Hematopoietic multipotent progenitor cell treated with erythropoietin and hydrocortisone succinate and interleukin-3 and kit ligand, for 4 days (in vitro differentiated cells): ENCODE results near the gene NECTIN2.
A peak's percentile ranks its signal among the peaks of the same experiment; 100 is the strongest.
"Not testable (repeated sequence)": the region's sequence is repeated elsewhere in the genome, so short reads cannot be mapped to it uniquely, and the experiment has no call there.

Source experiments
- DNase-seq: peaks from one replicate; pipeline ENCODE4 v3.0.0-alpha.2; 2015

The NECTIN2 gene

DNA sequence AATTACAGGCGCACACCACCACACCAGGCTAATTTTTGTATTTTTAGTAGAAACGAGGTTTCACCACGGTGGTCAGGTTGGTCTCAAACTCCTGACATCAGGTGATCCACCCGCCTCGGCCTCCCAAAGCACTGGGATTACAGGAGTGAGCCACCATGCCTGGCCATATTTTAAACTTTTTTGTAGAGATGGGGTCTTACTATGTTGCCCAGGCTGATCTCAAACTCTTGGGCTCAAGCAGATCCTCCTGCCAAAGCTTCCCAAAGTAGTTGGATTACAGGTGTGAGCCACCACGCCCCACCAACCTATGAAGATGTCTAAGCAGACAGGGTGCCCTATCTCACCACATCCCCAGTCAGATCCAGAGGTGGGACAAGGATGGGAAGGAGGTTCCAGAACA lies 65.8 kb downstream of the NECTIN2 start:
- not testable (repeated sequence) for DNase-seq

DNA sequence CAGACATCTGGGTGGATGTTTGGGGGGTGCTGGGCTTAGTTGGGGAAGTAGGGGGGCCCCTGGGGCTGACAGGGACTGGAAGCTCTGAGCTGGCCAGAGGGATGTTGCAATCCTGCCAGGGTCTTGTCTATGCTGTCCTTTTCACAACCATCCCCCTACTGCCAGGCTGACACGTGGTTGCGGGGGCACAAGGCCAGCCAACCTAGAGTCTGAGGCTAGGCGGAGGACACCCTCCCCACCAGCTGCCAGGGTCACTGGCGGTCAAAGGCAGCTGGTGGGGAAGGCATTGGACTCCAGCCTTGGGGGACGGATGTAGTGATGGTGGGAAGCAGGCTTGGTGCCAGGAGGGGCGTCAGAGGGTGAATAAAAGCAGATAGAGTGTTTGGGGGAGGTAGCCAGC lies 66.8 kb downstream of the NECTIN2 start:
- DNase-seq: peak; percentile 73

DNA sequence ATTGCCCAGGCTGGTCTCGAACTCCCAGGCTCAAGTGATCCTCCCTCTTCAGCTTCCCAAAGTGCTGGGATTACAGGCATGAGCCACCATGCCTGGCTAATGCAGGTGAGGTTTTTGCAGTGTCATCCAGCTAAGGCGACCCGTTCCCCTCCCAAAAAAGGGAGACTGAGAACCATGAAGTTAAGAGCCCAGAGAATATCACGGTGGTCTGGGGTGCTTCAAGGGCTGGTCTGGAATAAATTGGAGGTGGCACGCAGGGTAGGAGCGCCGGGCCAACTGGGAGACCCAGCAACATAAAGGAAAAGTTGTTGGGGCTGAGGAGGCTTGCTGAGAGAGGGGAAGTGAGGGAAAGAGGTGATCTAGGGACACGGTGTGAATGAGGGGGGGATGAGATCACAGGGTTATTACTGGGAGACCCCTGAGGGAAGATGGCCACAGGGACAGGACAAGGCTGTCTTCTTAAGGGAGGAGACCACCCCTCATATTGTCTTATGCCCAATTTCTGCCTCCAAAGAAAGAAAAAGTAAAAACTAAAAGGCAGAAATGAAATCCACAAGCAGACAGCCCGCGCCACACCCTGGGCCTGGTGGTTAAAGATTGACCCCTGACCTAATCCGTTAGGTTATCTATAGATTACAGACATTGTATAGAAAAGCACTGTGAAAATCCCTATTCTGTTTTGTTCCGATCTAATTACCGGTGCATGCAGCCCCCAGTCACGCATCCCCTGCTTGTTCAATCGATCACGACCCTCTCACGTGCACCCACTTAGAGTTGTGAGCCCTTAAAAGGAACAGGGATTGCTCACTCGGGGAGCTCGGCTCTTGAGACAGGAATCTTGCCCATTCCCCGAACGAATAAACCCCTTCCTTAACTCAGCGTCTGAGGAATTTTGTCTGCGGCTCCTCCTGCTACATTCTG lies 67.7 kb downstream of the NECTIN2 start:
- DNase-seq: peak; percentile 83

DNA sequence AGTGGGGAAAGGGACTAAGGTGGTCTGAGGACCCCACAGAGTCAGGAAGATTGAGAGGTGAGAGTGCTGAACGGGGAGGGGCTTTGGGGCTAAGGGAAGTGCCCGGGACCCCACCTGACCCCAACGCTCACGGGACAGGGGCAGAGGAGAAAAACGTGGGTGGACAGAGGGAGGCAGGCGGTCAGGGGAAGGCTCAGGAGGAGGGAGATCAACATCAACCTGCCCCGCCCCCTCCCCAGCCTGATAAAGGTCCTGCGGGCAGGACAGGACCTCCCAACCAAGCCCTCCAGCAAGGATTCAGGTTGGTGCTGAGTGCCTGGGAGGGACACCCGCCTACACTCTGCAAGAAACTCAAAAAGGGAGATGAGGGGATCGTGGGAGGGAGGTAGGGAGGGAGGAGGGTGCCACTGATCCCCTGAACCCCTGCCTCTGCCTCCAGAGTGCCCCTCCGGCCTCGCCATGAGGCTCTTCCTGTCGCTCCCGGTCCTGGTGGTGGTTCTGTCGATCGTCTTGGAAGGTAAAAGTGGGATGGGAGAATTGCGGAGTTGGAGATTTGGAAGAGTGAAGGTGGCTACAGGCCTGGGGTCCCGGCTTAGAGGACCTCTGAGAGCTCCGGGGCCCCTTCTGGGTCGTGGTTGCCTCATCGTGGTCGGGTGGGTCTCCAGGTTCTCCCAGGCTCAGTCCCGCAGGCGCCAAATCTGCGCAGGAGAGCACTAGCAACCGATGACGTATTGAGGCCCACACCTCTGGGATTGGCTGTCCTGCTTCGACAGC lies 68.5 kb downstream of the NECTIN2 start, which contains the start of gene APOC1:
TSS of gene APOC1 (plus strand) at position 176 of the 774 bp plus-strand sequence. CDS start at position 460, 284 bp downstream.
- peak; percentile 93 for DNase-seq

DNA sequence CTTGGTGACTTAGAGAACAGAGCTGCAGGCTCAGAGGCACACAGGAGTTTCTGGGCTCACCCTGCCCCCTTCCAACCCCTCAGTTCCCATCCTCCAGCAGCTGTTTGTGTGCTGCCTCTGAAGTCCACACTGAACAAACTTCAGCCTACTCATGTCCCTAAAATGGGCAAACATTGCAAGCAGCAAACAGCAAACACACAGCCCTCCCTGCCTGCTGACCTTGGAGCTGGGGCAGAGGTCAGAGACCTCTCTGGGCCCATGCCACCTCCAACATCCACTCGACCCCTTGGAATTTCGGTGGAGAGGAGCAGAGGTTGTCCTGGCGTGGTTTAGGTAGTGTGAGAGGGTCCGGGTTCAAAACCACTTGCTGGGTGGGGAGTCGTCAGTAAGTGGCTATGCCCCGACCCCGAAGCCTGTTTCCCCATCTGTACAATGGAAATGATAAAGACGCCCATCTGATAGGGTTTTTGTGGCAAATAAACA lies 78.2 kb downstream of the NECTIN2 start:
- DNase-seq: no peak

DNA sequence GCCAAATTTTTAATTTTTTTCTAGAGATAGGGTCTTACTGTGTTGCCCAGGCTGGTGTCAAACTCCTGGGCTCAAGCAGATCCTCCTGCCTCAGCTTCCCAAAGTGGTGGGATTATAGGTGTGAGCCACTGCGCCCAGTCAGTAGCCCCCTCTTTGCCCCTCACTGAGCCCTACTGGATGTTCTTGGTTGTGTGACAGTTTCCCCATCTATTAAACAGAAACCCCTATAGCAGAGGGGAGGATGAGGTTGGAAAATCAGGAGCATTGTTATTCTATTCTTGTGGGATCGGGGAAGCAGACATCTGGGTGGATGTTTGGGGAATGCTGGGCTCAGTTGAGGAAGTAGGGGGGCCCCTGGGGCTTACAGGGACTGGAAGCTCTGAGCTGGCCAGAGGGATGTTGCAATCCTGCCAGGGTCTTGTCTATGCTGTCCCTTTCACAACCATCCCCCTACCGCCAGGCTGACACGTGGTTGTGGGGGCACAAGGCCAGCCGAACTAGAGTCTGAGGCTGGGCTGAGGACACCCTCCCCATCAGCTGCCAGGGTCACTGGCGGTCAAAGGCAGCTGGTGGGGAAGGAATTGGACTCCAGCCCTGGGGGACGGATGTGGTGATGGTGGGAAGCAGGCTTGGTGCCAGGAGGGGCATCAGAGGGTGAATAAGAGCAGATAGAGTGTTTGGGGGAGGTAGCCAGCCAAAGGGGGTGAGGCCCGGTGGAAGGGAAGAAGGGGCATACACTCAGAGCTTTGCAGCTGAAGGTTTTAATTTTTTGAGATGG lies 79.2 kb downstream of the NECTIN2 start:
- DNase-seq: peak; percentile 78

DNA sequence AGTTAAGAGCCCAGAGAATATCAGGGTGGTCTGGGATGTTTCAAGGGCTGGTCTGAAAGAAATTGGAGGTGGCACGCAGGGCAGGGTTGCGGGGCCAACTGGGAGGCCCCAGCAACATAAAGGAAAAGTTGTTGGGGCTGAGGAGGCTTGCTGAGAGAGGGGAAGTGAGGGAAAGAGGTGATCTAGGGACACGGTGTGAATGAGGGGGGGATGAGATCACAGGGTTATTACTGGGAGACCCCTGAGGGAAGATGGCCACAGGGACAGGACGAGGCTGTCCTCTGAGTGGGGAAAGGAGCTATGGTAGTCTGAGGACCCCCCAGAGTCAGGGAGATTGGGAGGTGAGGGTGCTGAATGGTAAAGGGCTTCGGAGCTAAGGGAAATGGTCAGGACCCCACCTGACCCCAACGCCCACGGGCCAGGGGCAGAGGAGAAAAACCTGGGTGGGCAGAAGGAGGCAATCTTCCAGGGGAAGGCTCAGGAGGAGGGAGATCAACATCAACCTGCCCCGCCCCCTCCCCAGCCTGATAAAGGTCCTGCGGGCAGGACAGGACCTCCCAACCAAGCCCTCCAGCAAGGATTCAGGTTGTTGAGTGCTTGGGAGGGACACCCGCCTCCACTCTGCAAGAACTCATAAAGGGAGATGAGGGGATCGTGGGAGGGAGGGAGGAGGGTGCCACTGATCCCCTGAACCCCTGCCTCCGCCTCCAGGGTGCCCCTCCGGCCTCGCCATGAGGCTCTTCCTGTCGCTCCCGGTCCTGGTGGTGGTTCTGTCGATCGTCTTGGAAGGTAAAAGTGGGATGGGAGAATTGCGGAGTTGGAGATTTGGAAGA lies 80.4 kb downstream of the NECTIN2 start:
- not testable (repeated sequence) for DNase-seq

DNA sequence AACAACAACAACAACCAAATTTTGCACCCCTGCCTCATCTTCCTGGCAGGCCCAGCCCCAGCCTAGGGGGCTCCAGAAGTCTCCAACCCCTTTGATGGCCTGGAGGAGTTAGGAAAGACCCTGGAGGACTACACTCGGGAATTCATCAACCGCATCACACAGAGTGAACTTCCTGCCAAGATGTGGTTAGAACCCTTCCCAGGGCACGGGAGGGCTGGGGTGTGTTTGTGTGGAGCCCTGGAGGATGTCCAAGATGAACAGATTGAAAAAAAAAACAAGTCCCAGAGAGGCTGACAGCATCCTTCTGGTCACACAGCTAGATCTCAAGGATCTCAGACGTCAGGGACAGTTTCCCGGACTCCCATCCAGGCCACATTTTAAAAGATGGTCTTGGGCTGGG lies 81.6 kb downstream of the NECTIN2 start:
- no peak for DNase-seq

DNA sequence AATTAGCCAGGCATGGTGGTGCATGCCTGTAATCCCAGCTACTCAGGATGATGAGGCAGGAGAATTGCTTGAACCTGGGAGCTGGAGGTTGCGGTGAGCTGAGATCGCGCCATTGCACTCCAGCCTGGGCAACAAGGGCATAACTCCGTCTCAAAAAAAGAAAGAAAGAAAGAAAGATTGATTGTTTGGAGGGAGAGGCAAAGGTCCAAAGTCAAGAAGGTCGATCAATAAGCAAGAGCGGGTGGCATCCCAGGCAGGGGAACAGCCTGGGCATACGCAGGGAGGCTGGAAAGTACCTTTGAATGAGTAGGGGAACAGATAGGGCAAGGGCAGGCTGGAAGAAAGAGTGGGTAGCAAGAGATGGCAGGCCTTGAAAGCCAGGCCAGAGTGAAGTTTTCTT lies 84.0 kb downstream of the NECTIN2 start:
- DNase-seq: no peak

DNA sequence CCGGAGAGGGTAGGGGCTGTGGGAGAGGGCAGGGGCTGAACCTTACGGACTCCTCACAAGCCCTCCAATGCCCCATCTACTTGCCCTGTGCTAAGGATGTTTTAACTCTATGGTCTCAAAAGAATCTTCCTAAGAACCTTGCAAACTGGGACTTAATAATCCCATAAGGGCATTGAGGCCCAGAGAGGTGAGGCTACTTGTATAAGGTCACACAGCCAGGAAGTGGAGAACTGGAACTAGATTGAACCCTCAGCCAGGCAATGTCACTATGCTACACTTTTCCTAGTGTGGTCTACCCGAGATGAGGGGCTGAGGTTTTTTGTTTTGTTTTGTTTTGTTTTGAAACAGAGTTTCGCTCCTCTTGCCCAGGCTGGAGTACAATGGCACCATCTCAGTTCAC lies 85.4 kb downstream of the NECTIN2 start:
- DNase-seq: no peak
